GM18873 (cell line): ENCODE results near the gene TGM3.

Experiments
- ATAC-seq: cut with Tn5 transposase; IDR thresholded peaks from one replicate; pipeline ENCODE4 v1.9.1; 2021; ENCODE audit warnings: mild to moderate bottlenecking, moderate library complexity, moderate number of reproducible peaks; ENCODE audit not compliant: unreplicated experiment, low FRiP score

TGM3 gene

GRCh38 chr20:2368621-2369020 is 72.8 kb downstream of the TGM3 start:
- no peak for ATAC-seq

GRCh38 chr20:2373098-2373497 is 77.3 kb downstream of the TGM3 start:
- no peak for ATAC-seq

- ATAC-seq: no peak
Observed at GRCh38 chr20:2374346-2375125, 78.7 kb downstream of the TGM3 start.

GRCh38 chr20:2378893-2379292 is 83.1 kb downstream of the TGM3 start:
- ATAC-seq: no peak

- no peak for ATAC-seq
Observed at GRCh38 chr20:2379511-2380229, 83.9 kb downstream of the TGM3 start.

GRCh38 chr20:2380601-2381000 is 84.8 kb downstream of the TGM3 start, which contains the start of gene TGM6:
TSS of gene TGM6 (plus strand) at chr20:2380901. CDS start at chr20:2380969, 68 bp downstream.
- ATAC-seq: no peak

- ATAC-seq: no peak
Observed at GRCh38 chr20:2381303-2381702, 85.5 kb downstream of the TGM3 start.

GRCh38 chr20:2382833-2383232 is 87.0 kb downstream of the TGM3 start:
- no peak for ATAC-seq

GRCh38 chr20:2385026-2385425 is 89.2 kb downstream of the TGM3 start:
- no peak for ATAC-seq

GRCh38 chr20:2385496-2385895 is 89.7 kb downstream of the TGM3 start:
- ATAC-seq: no peak

- ATAC-seq: no peak
Observed at GRCh38 chr20:2386516-2387179, 90.8 kb downstream of the TGM3 start.

GRCh38 chr20:2387180-2387577 is 91.4 kb downstream of the TGM3 start:
- no peak for ATAC-seq

- ATAC-seq: no peak
Observed at GRCh38 chr20:2387580-2387979, 91.8 kb downstream of the TGM3 start.
